A673 (cell line): Measurements from ENCODE around the gene ZNF335.

Source experiments
- EZH2 ChIP-seq: fragments of 200-600 bp; sonication (generic); IDR thresholded peaks from 2 replicates; pipeline ENCODE4 v1.6.1; 2017; ENCODE audit warnings: borderline replicate concordance, low read depth, mild to moderate bottlenecking, mixed read lengths, antibody characterized with exemption, low read length; ENCODE audit not compliant: poor library complexity, severe bottlenecking
- TF ChIP-seq, protein P1 (sequence below): fragments of 300-800, 200-600 bp; sonication (generic); conservative IDR thresholded peaks from 2 replicates; pipeline ENCODE4 v1.5.1; 2017; ENCODE audit warnings: low read depth, mild to moderate bottlenecking, antibody characterized with exemption, low read length, moderate library complexity, mixed read lengths

DNA sequence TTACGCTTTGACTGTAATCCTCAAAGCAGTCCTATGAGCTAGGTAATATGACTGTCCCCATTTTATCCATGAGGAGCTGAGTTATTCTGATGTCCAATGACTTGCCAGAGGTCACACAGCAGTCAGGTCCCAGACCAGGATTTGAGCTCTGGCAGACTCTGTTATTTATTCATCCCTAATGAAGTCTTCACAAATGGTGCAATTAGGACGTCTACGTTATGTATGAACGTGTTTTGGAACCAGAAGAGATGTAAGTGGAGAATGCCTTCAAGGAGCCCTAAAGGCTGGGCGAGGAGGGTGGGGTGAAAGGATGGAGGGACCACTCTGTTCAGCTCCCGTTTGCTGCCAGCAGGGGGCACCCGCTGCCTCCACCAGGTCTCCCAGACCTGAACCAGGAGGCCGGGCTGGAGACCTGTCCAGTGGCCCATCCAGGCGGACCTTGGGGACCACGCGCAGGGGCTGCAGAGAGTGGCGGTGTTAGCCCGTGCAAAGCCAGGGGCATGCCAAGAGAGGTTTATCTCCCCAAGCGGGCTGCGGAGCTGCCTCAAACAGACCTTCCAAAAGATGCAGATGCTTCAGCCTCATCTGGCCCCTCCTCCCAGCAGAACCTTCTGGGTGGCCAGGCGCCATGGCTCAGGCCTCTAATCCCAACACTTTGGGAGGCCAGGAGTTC is 15.2 kb upstream of the ZNF335 start:
- TF ChIP-seq, protein P1, sequence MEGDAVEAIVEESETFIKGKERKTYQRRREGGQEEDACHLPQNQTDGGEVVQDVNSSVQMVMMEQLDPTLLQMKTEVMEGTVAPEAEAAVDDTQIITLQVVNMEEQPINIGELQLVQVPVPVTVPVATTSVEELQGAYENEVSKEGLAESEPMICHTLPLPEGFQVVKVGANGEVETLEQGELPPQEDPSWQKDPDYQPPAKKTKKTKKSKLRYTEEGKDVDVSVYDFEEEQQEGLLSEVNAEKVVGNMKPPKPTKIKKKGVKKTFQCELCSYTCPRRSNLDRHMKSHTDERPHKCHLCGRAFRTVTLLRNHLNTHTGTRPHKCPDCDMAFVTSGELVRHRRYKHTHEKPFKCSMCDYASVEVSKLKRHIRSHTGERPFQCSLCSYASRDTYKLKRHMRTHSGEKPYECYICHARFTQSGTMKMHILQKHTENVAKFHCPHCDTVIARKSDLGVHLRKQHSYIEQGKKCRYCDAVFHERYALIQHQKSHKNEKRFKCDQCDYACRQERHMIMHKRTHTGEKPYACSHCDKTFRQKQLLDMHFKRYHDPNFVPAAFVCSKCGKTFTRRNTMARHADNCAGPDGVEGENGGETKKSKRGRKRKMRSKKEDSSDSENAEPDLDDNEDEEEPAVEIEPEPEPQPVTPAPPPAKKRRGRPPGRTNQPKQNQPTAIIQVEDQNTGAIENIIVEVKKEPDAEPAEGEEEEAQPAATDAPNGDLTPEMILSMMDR, result peak; percentile 97
- no peak for TF ChIP-seq EZH2
